HUES6 (cell line): ENCODE measurements around the gene NQO2.
"Not testable (repeated sequence)": the region's sequence is repeated elsewhere in the genome, so short reads cannot be mapped to it uniquely, and the experiment has no call there.

Experiments used
- H3K27ac ChIP-seq: 2 replicates; pipeline ENCODE4 v1.7.0; 2013; ENCODE audit warnings: low read depth, mild to moderate bottlenecking, low read length, inconsistent platforms
- H3K27me3 ChIP-seq: 2 replicates; pipeline ENCODE4 v1.6.1; 2013; ENCODE audit warnings: low read length; ENCODE audit not compliant: control insufficient read depth, insufficient read depth
- H3K36me3 ChIP-seq: 2 replicates; pipeline ENCODE4 v1.6.1; 2013; ENCODE audit warnings: low read length; ENCODE audit not compliant: control insufficient read depth, insufficient read depth
- H3K4me1 ChIP-seq: 2 replicates; pipeline ENCODE4 v1.6.1; 2013; ENCODE audit warnings: low read length; ENCODE audit not compliant: control insufficient read depth, insufficient read depth
- H3K4me3 ChIP-seq: 2 replicates; pipeline ENCODE4 v1.5.1; 2013; ENCODE audit warnings: low read depth, low read length
- H3K9ac ChIP-seq: one replicate; pipeline ENCODE4 v1.6.1; 2013; ENCODE audit warnings: mild to moderate bottlenecking, low read length
- H3K9me3 ChIP-seq: 2 replicates; pipeline ENCODE4 v1.6.1; 2013; ENCODE audit warnings: low read depth, low read length; ENCODE audit not compliant: control insufficient read depth, insufficient read depth

NQO2 gene

GRCh38 chr6:3014675-3015066, 15.0 kb downstream of the NQO2 start:
- H3K27ac ChIP-seq: no peak overlapping the region
- peaks cover 22% of the 10 kb centered on the region for H3K9me3 ChIP-seq
- H3K36me3 ChIP-seq: peaks cover 93% of the 10 kb centered on the region
- H3K27me3 ChIP-seq: no peaks in the 10 kb centered on the region
- H3K4me3 ChIP-seq: no peak overlapping the region
- no peaks in the 10 kb centered on the region for H3K4me1 ChIP-seq
- no peak overlapping the region for H3K9ac ChIP-seq

DNA sequence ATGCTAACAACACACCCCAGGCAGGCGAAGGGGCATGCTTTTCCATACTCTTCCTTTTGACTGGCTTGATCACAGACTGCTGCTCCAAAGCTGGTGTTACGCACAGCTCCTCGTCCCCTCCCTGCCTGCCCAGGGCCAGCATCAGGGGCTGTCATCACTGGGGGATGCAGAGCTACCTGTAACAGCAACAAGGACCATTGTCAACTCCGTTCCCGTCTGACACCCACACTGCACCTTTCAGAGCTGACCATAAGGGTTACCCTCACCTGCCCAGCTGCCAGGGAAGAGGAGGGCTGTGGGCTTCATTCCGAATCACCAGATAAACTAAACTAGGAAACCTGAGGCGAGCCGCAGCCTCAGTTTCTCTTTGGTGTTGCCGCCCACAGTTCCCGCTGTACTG, 15.4 kb downstream of the NQO2 start:
- H3K27me3 ChIP-seq: no peaks in the 10 kb centered on the region
- H3K9ac ChIP-seq: no peak overlapping the region
- H3K4me1 ChIP-seq: no peaks in the 10 kb centered on the region
- H3K27ac ChIP-seq: no peak overlapping the region
- peaks cover 24% of the 10 kb centered on the region for H3K9me3 ChIP-seq
- H3K36me3 ChIP-seq: peaks cover 93% of the 10 kb centered on the region
- H3K4me3 ChIP-seq: no peak overlapping the region

GRCh38 chr6:3016473-3017280, 17.0 kb downstream of the NQO2 start:
- Histone ChIP-seq H3K27me3 (no peaks in the 10 kb centered on the region), H3K4me1 (no peaks in the 10 kb centered on the region), H3K27ac (no peak overlapping the region), H3K9ac (no peak overlapping the region), H3K4me3 (no peak overlapping the region), H3K36me3 (peaks cover 87% of the 10 kb centered on the region), H3K9me3 (peaks cover 10% of the 10 kb centered on the region)

- H3K4me3 ChIP-seq: no peak overlapping the region
- peaks cover 5% of the 10 kb centered on the region for H3K9me3 ChIP-seq
- no peaks in the 10 kb centered on the region for H3K4me1 ChIP-seq
- H3K9ac ChIP-seq: no peak overlapping the region
- no peak overlapping the region for H3K27ac ChIP-seq
- H3K27me3 ChIP-seq: no peaks in the 10 kb centered on the region
- H3K36me3 ChIP-seq: peaks cover 81% of the 10 kb centered on the region
Observed at GRCh38 chr6:3017304-3017703, 17.6 kb downstream of the NQO2 start.

GRCh38 chr6:3019065-3019464, 19.4 kb downstream of the NQO2 start:
- H3K27me3 ChIP-seq: no peaks in the 10 kb centered on the region
- H3K4me3 ChIP-seq: no peak overlapping the region
- H3K9me3 ChIP-seq: 0 out of 2 replicates have a peak, but pooled peaks cover 2% of the 10 kb centered on the region
- H3K4me1 ChIP-seq: peaks cover 13% of the 10 kb centered on the region
- H3K9ac ChIP-seq: no peak overlapping the region
- peaks cover 66% of the 10 kb centered on the region for H3K36me3 ChIP-seq
- no peak overlapping the region for H3K27ac ChIP-seq

DNA sequence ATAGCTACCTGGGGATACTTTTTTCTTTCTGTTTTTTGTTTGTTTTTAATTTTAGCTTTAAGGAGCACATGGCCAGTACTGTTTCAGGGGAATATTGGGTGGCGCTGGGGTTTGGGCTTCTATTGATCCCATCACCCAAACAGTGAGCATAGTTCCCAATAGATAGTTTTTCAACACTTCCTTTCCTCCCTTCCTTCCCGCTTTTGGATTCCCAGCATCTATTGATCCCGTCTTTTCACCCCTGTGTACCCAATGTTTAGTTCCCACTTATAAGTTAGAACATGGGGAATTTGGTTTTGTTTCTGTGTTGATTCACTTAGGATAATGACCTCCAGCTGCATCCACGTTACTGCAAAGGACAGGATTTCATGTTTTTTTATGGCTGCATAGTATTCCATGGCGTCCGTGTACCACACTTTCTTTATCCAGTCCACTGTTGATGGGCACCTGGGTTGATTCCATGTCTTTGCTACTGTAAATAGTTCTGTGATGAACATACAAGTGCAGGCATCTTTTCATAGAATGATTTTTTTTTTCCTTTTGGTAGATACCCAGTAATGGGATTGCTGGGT, 20.1 kb downstream of the NQO2 start:
- H3K9me3 ChIP-seq: 0 out of 2 replicates have a peak, but pooled peaks cover 2% of the 10 kb centered on the region
- peaks cover 58% of the 10 kb centered on the region for H3K36me3 ChIP-seq
- H3K4me3 ChIP-seq: no peak overlapping the region
- H3K4me1 ChIP-seq: peaks cover 21% of the 10 kb centered on the region
- H3K9ac ChIP-seq: no peak overlapping the region
- no peak overlapping the region for H3K27ac ChIP-seq
- no peaks in the 10 kb centered on the region for H3K27me3 ChIP-seq

DNA sequence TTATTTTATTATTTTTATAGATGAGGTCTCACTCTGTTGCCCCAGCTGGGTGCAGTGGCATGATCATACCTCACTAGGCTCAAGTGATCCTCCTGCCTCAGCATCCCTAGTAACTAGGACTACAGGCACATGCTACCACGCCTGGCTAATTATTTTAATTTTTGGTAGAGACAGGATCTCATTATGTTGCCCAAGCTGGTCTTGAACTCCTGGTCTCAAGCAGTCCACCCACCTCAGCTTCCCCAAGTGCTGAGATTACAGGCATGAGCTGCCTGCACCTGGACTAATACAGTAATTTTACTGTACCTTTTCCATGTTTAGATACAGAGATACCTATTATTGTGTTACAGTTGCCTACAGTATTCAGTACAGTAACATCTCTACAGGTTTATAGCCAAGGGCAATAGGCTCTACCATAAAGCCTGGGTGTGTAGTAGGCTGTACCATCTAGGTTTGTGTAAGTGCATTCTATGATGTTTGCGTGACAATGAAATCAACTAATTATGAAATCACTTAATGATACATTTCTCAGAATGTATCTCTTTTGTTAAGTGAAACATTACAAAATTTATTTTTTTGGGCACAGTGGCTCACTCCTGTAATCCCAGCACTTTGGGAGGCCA, 21.4 kb downstream of the NQO2 start:
- not testable (repeated sequence) for H3K9ac ChIP-seq, H3K27ac ChIP-seq, H3K4me3 ChIP-seq, H3K27me3 ChIP-seq, H3K9me3 ChIP-seq
- Histone ChIP-seq H3K4me1 (peaks cover 23% of the 10 kb centered on the region), H3K36me3 (peaks cover 46% of the 10 kb centered on the region)

DNA sequence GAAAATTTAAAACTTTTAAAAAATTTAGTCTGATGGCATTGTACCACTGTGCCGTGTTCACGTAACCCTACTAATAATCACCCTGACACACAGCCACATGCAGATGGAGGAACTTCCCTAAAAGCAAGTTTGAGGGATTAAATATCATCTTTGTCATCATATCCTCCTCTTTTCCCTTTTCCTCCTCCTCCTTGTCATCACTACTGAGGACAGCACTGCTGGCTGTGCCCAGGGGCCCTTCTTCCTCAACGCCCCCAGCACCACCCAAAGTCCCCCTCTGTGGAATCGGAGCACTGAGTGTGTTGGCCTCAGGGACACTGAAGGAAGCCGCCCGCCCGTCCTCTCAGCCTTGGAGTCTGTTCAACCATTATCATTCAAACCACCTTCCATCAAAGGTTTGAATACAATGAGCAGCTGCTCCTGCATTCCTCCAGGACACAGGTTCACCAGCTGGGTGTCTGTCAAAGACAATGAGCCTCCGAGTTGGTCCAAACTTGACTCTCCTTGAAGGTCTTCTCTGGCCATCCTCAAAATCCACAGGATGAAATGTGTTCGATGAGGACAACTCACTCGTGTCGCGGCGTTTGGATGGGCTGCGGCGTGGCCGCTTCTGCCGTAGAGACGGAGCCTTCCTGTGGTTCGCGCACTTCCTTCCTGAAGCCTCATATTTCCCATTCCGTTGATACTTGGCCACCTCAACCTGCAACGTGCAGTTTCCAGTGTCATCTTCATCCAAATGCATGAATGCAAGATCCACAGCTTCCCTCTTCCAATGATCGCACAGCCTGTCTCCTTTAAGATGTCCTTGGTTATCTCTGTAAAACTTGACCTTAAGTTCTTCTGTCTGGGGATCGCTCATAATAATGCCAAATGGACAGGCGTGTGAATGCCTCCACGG, 23.3 kb downstream of the NQO2 start:
- no peaks in the 10 kb centered on the region for H3K27me3 ChIP-seq
- peaks cover 28% of the 10 kb centered on the region for H3K36me3 ChIP-seq
- peak overlapping the region; percentile 58 for H3K4me3 ChIP-seq
- peaks cover 23% of the 10 kb centered on the region for H3K4me1 ChIP-seq
- H3K9me3 ChIP-seq: 0 out of 2 replicates have a peak, but pooled peaks cover 2% of the 10 kb centered on the region
- peak overlapping the region; percentile 63; the same call in 1 of the 2 replicates for H3K27ac ChIP-seq
- H3K9ac ChIP-seq: peak overlapping the region; percentile 78

DNA sequence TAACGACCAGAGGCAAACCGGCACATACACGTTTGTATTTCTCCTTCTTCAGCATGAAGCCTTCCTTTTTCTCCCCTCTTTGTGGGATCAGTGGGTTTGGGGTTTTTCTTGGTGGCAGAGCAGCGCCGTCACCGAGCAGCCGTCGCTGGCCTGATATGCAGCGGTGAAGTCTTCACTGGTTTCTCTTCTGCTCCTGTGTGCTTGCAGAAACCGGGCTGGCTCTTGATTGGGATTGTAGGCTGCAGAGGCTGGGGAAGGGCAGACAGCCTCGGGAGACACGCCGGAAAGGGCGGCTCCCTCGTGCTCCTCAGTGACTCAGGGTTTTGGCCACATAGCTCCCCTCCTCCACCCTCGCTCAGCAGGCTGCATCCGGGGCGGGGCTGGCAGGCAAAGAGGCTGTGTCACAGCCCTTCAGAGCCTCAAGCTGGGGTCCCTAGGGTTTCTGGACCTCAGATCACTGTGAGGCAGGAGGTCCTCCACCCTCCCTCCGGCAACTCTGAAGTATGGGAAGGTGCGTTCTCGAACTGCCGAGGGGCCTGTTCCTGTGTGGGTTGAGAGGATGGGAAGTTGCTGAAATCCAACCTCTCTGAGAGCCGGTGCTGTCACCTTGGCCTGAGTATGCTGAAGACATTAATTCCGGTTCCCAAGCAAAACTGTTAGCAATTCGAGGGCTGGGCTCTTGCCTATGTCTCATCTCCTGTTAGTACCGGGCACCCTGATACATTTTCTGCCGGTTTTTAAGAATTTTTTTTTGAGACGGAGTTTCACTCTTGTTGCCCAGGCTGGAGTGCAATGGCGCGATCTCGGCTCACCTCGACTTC, 24.2 kb downstream of the NQO2 start:
- Histone ChIP-seq H3K27ac (peak overlapping the region; percentile 63; the same call in 1 of the 2 replicates), H3K4me3 (peak overlapping the region; percentile 58)

More for the DNA sequence above, 24.2 kb downstream of the NQO2 start:
- peak overlapping the region; percentile 78 for H3K9ac ChIP-seq
- H3K4me1 ChIP-seq: peaks cover 23% of the 10 kb centered on the region
- peaks cover 22% of the 10 kb centered on the region for H3K36me3 ChIP-seq
- no peaks in the 10 kb centered on the region for H3K27me3 ChIP-seq
- 0 out of 2 replicates have a peak, but pooled peaks cover 2% of the 10 kb centered on the region for H3K9me3 ChIP-seq
